ENCODE measurements around the gene S100A2. TPM values are rescaled to one million over a fixed set of nuclear protein-coding genes. Genes with fewer than 3 reads are reported as not detected.
A peak's percentile ranks its signal among the peaks of the same experiment; 100 is the strongest.

Gene S100A2
- total RNA-seq, 1 donor from 2014 or later, result 15.4 TPM

- no peak for TF ChIP-seq CTCF (IDR thresholded peaks at IDR 0.05)
- Mint-ChIP-seq H3K4me1 (ENCODE audit: low read depth) (peaks cover 38% of the 10 kb centered on the region), H3K9me3 (ENCODE audit: low read depth) (no peaks in the 10 kb centered on the region), H3K27ac (ENCODE audit: unreplicated experiment) (peak overlapping the region; percentile 92), H3K36me3 (ENCODE audit: low read depth) (no peaks in the 10 kb centered on the region), H3K4me3 (ENCODE audit: unreplicated experiment) (no peak overlapping the region), H3K27me3 (ENCODE audit: low read depth) (no peaks in the 10 kb centered on the region)
- DNase-seq (ENCODE audit: low spot score), result no peak
Observed at GRCh38 chr1:153553830-153554541, 11.7 kb downstream of the S100A2 start.

GRCh38 chr1:153553096-153553495 lies 12.5 kb downstream of the S100A2 start:
- H3K36me3 Mint-ChIP-seq (ENCODE audit: low read depth), result no peaks in the 10 kb centered on the region
- no peaks in the 10 kb centered on the region for H3K9me3 Mint-ChIP-seq (ENCODE audit: low read depth)
- no peak overlapping the region for H3K4me3 Mint-ChIP-seq (ENCODE audit: unreplicated experiment)
- TF ChIP-seq CTCF (IDR thresholded peaks at IDR 0.05), result no peak
- peaks cover 47% of the 10 kb centered on the region for H3K4me1 Mint-ChIP-seq (ENCODE audit: low read depth)
- no peak for DNase-seq (ENCODE audit: low spot score)
- no peaks in the 10 kb centered on the region for H3K27me3 Mint-ChIP-seq (ENCODE audit: low read depth)
- H3K27ac Mint-ChIP-seq (ENCODE audit: unreplicated experiment), result no peak overlapping the region

- H3K36me3 Mint-ChIP-seq (ENCODE audit: low read depth), result no peaks in the 10 kb centered on the region
- no peak overlapping the region for H3K4me3 Mint-ChIP-seq (ENCODE audit: unreplicated experiment)
- no peaks in the 10 kb centered on the region for H3K9me3 Mint-ChIP-seq (ENCODE audit: low read depth)
- no peak for TF ChIP-seq CTCF (IDR thresholded peaks at IDR 0.05)
- H3K4me1 Mint-ChIP-seq (ENCODE audit: low read depth), result peaks cover 55% of the 10 kb centered on the region
- H3K27me3 Mint-ChIP-seq (ENCODE audit: low read depth), result no peaks in the 10 kb centered on the region
- DNase-seq (ENCODE audit: low spot score), result no peak
- H3K27ac Mint-ChIP-seq (ENCODE audit: unreplicated experiment), result peak overlapping the region; percentile 55
Observed at GRCh38 chr1:153552335-153552734, 13.3 kb downstream of the S100A2 start.

- TF ChIP-seq CTCF (IDR thresholded peaks at IDR 0.05), result no peak
- Mint-ChIP-seq H3K4me1 (ENCODE audit: low read depth) (peaks cover 69% of the 10 kb centered on the region), H3K4me3 (ENCODE audit: unreplicated experiment) (no peak overlapping the region), H3K27me3 (ENCODE audit: low read depth) (no peaks in the 10 kb centered on the region), H3K36me3 (ENCODE audit: low read depth) (no peaks in the 10 kb centered on the region), H3K27ac (ENCODE audit: unreplicated experiment) (peak overlapping the region; percentile 19), H3K9me3 (ENCODE audit: low read depth) (no peaks in the 10 kb centered on the region)
- peak; percentile 59 for DNase-seq (ENCODE audit: low spot score)
Observed at GRCh38 chr1:153550827-153551500, 14.7 kb downstream of the S100A2 start.

GRCh38 chr1:153550398-153550758 lies 15.3 kb downstream of the S100A2 start:
- Mint-ChIP-seq H3K27ac (ENCODE audit: unreplicated experiment) (peak overlapping the region; percentile 98), H3K36me3 (ENCODE audit: low read depth) (no peaks in the 10 kb centered on the region), H3K4me3 (ENCODE audit: unreplicated experiment) (no peak overlapping the region), H3K4me1 (ENCODE audit: low read depth) (peaks cover 74% of the 10 kb centered on the region), H3K27me3 (ENCODE audit: low read depth) (no peaks in the 10 kb centered on the region), H3K9me3 (ENCODE audit: low read depth) (no peaks in the 10 kb centered on the region)
- DNase-seq (ENCODE audit: low spot score), result no peak
- no peak for TF ChIP-seq CTCF (IDR thresholded peaks at IDR 0.05)
